Stimulated activated naive CD8-positive, alpha-beta T cell treated with anti-CD3 and anti-CD28 coated beads, Interleukin-15, Interleukin-2, amounts not matched to agents 100 U/mL and 50 U/mL, for 24 hours (primary cell): ENCODE results near the gene SATB1.
"Not testable (repeated sequence)": the region's sequence is repeated elsewhere in the genome, so short reads cannot be mapped to it uniquely, and the experiment has no call there.

Source experiments
- ATAC-seq: fragments of 150-1000 bp; cut with Tn5 transposase; one replicate; pipeline ENCODE4 v1.10.0; 2021
- DNase-seq: peaks from one replicate; pipeline ENCODE4 v3.0.0; 2021

Gene SATB1

GRCh38 chr3:18424729-18425640 is at the start of gene SATB1:
SATB1 (minus strand) TSS chr3:18425339; CDS start chr3:18420967, 4,372 bp downstream.
- DNase-seq (peak; percentile 74), ATAC-seq (peak; percentile 41)

- ATAC-seq, result no peak
Observed at GRCh38 chr3:18474202-18474601, 49.1 kb upstream of the SATB1 start.

GRCh38 chr3:18469775-18470174 is 44.6 kb upstream of the SATB1 start:
- DNase-seq (no peak), ATAC-seq (no peak)

More at GRCh38 chr3:18474202-18474601, 49.1 kb upstream of the SATB1 start:
- no peak for DNase-seq

- ATAC-seq (no peak), DNase-seq (no peak)
Observed at GRCh38 chr3:18466136-18466535, 41.0 kb upstream of the SATB1 start.

- ATAC-seq, result no peak
- DNase-seq, result no peak
Observed at GRCh38 chr3:18454766-18455165, 29.6 kb upstream of the SATB1 start.

GRCh38 chr3:18449618-18450017 is 24.5 kb upstream of the SATB1 start:
- DNase-seq, ATAC-seq: not testable (repeated sequence)

- DNase-seq, result no peak
- ATAC-seq, result no peak
Observed at GRCh38 chr3:18447720-18448119, 22.6 kb upstream of the SATB1 start.

GRCh38 chr3:18446149-18446825 is 21.1 kb upstream of the SATB1 start:
- ATAC-seq, result no peak
- DNase-seq, result no peak

- DNase-seq (peak; percentile 76), ATAC-seq (peak; percentile 55)
Observed at GRCh38 chr3:18445401-18446148, 20.4 kb upstream of the SATB1 start.

GRCh38 chr3:18444595-18445400 is 19.7 kb upstream of the SATB1 start:
- ATAC-seq (peak; percentile 79), DNase-seq (peak; percentile 79)

GRCh38 chr3:18443665-18444594 is 18.8 kb upstream of the SATB1 start:
- DNase-seq (peak; percentile 45), ATAC-seq (no peak)

- DNase-seq (peak; percentile 45), ATAC-seq (no peak)
Observed at GRCh38 chr3:18442756-18443664, 17.9 kb upstream of the SATB1 start.

- ATAC-seq, result no peak
- no peak for DNase-seq
Observed at GRCh38 chr3:18441551-18441950, 16.4 kb upstream of the SATB1 start.

GRCh38 chr3:18440066-18440722 is 15.1 kb upstream of the SATB1 start:
- DNase-seq (no peak), ATAC-seq (no peak)

GRCh38 chr3:18439281-18439680 is 14.1 kb upstream of the SATB1 start:
- no peak for ATAC-seq
- DNase-seq, result no peak

GRCh38 chr3:18438586-18438985 is 13.4 kb upstream of the SATB1 start:
- peak; percentile 60 for DNase-seq
- peak; percentile 79 for ATAC-seq

GRCh38 chr3:18436213-18436612 is 11.1 kb upstream of the SATB1 start:
- DNase-seq (no peak), ATAC-seq (no peak)

GRCh38 chr3:18434711-18435110 is 9.6 kb upstream of the SATB1 start:
- ATAC-seq (no peak), DNase-seq (no peak)

- DNase-seq (no peak), ATAC-seq (no peak)
Observed at GRCh38 chr3:18432752-18433151, 7.6 kb upstream of the SATB1 start.
